Right cardiac atrium (tissue), 5 donors: ENCODE results near the gene CACNG3. TPM values are rescaled to one million over a fixed set of nuclear protein-coding genes. Genes with fewer than 3 reads are reported as not detected.

Source experiments
- ATAC-seq, 2 donors: fragments of 200-7000 bp; cut with Tn5 transposase; one replicate each; pipeline versions ENCODE4 v1.8.0 to v1.9.1; 2020; ENCODE audit warnings: moderate library complexity in 2 of 2, mild to moderate bottlenecking in 1 of 2
- DNase-seq, 3 donors: peaks; one replicate each; pipeline ENCODE4 v3.0.0-alpha.2; 2020
- H3K27ac ChIP-seq: one replicate; pipeline ENCODE4 v1.5.1; 2013; ENCODE audit warnings: mild to moderate bottlenecking, low read length, control low read depth, moderate library complexity
- H3K27me3 ChIP-seq: one replicate; pipeline ENCODE4 v1.6.1; 2013; ENCODE audit not compliant: control insufficient read depth, insufficient read depth
- H3K4me1 ChIP-seq: one replicate; pipeline ENCODE4 v1.6.1; 2013; ENCODE audit warnings: low read length; ENCODE audit not compliant: control insufficient read depth, insufficient read depth
- H3K4me3 ChIP-seq: one replicate; pipeline ENCODE4 v1.5.1; 2013; ENCODE audit warnings: low read length, control low read depth
- H3K9me3 ChIP-seq: one replicate; pipeline ENCODE4 v1.6.1; 2013; ENCODE audit warnings: low read length; ENCODE audit not compliant: control insufficient read depth
- WGBS: extraction: QIAGEN DNeasy Blood & Tissue Kit; methylation state at CpG from one replicate; pipeline ENCODE4 v1.1.7; 2013; 5-methylcytosine and 5-hydroxymethylcytosine counted together
- intact Hi-C, 4 donors: fragments of 100-400 bp; cut with DNase I; formaldehyde crosslinking; loops; one replicate each; pipeline versions ENCODE4 v1.11.0 to v1.14.0; 2022 to 2023
- polyA plus RNA-seq: library from polyadenylated mRNA; stranded (reverse); fragments of 200-250 nt; gene quantifications from one replicate; pipeline ENCODE4 v1.2.3, GENCODE V29; 2013
- total RNA-seq, 4 donors: library from RNA; stranded (reverse); fragmentation: NEBNext Ultra II Directional; extraction: Animal tissue kit (Norgen Biotek cat#: 25700); gene quantifications; one replicate each; pipeline ENCODE4 v1.2.1, GENCODE V29; 2021
- donor health status: healthy with polysubstance abuse.
- donor health status: DM: no; HTN: yes; CAD: no.
- donor health status: DM: no; HTN: no; CAD: no.
- donor health status: DM: no; HTN: yes; CAD: no; lungs with severe emphysema.
- donor health status: DM: yes; HTN: yes; CAD: no.

Gene CACNG3
- total and polyA plus RNA-seq, 5 donors, result not detected

DNA sequence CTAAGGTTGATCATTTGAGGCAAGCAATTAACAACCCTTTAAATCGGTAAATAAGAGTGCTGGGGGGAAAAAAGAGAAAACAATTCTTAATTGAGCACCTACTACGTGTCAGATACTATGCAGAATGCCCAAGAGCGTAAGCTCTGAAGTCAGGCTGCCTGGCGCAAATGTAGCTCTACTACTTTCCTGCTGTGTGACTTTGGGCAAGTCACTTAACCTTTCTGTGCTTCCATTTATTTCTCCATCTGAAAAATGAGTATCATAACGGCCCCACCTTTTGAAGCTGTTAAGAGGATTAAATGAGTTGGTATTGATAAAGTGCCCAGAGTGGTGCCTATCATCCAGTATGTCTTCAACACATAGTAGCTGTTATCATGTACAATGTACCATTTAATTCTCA is 102.0 kb downstream of the CACNG3 start:
- Histone ChIP-seq H3K4me3 (no peak overlapping the region), H3K4me1 (no peaks in the 10 kb centered on the region), H3K27me3 (no peaks in the 10 kb centered on the region), H3K27ac (no peak overlapping the region), H3K9me3 (no peaks in the 10 kb centered on the region)
- WGBS, result 73% methylated on average over 5 of the region's 5 CpGs
- no peak for DNase-seq
- no peak for ATAC-seq
- intact Hi-C loops, result no loop called here

DNA sequence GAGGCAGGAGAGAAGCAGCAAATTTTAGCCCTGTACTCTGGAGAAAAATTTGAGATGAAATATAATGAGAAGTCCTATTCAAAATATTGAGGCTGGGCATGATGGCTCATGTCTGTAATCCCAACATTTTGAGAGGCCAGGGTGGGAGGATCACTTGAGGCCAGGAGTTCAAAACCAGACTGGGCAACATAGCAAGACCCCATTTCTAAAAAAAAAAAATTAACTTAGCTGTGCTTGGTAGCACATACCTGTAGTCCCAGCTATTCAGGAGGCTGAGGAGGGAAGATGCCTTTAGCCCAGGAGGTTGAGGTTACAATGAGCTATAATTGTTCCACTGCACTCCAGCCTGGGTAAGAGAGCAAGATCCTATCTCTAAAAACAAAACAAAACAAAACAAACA is 103.4 kb downstream of the CACNG3 start:
- Histone ChIP-seq H3K4me3 (no peak overlapping the region), H3K4me1 (no peaks in the 10 kb centered on the region), H3K27me3 (no peaks in the 10 kb centered on the region), H3K27ac (no peak overlapping the region), H3K9me3 (no peaks in the 10 kb centered on the region)
- DNase-seq (no peak), ATAC-seq (no peak)
- intact Hi-C loops, result no loop called here

DNA sequence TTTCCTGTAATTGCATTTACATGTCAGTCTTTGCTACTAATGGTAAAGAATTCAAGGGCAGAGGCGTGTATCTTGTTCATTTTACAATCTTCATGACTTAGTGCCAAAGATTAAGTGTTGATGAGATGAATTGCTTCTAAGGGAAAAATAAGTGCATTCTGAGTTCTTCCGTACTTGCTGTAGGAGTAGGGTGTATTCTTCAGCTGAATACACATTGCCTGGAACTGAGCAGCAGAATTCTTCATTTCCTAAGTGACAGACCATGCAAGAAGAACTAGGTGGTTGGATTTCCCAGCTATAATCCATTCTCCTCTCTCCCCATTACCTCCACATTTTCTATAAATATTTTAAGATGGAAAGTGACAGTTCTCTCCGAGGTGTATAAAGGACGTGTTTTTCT is 104.8 kb downstream of the CACNG3 start:
- WGBS, result 69% methylated on average over 4 of the region's 4 CpGs
- intact Hi-C loops, result no loop called here

DNA sequence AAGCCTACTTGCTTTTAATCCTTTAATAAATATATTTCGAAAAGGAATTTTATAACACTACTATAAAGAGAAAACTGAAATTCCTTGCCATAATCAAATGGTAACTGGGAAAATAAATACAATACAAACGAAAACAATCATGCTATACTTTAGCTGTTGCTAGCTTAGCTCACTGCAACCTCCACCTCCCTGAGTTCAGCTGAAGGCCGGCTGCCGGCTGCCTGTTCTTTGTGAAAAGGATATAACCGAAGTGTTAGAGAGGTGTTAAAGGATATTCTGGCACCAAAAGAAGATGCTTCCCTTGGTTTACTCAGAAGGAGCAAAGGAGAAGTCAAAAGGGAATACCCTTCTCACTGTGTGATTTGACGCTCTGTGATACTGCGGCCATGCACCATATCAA is 108.5 kb downstream of the CACNG3 start:
- Histone ChIP-seq H3K27ac (no peak overlapping the region), H3K4me1 (no peaks in the 10 kb centered on the region), H3K4me3 (no peak overlapping the region), H3K9me3 (no peaks in the 10 kb centered on the region), H3K27me3 (no peaks in the 10 kb centered on the region)
- DNase-seq, result no peak
- 53% methylated on average over 7 of the region's 7 CpGs for WGBS
- no peak for ATAC-seq
- intact Hi-C loops, result no loop called here

More for the DNA sequence above, 104.8 kb downstream of the CACNG3 start:
- no peaks in the 10 kb centered on the region for H3K9me3 ChIP-seq
- DNase-seq (no peak), ATAC-seq (no peak)
- H3K27me3 ChIP-seq, result no peaks in the 10 kb centered on the region
- no peak overlapping the region for H3K27ac ChIP-seq
- H3K4me1 ChIP-seq, result no peaks in the 10 kb centered on the region
- H3K4me3 ChIP-seq, result no peak overlapping the region

DNA sequence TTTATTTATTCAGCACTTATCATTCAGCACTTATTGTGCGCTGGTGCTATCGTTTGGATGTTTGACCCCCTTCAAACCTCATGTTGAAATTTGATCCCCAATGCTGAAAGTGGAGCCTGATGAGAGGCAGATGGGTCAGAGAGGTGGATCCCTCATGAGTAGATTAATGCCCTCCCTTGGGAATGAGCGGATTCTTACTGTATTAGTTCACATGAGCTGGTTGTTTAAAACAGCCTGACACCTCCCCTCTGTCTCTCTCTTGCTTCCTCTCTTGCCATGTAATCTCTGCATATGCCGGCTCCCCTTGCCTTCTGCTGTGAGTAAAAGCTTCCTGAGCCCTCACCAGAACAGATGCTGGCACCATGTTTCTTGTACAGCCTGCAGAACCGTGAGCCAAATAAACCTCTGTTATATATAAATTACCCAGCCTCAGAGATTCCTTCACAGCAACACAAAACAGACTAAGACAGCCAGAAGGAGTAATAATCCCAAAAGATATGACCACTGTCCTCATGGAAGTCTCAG is 111.1 kb downstream of the CACNG3 start:
- no peak for DNase-seq
- Histone ChIP-seq H3K4me3 (no peak overlapping the region), H3K27me3 (no peaks in the 10 kb centered on the region), H3K9me3 (no peaks in the 10 kb centered on the region), H3K4me1 (no peaks in the 10 kb centered on the region), H3K27ac (no peak overlapping the region)
- ATAC-seq, result no peak
- intact Hi-C loops, result no loop called here
- 36% methylated on average over 5 of the region's 5 CpGs for WGBS

DNA sequence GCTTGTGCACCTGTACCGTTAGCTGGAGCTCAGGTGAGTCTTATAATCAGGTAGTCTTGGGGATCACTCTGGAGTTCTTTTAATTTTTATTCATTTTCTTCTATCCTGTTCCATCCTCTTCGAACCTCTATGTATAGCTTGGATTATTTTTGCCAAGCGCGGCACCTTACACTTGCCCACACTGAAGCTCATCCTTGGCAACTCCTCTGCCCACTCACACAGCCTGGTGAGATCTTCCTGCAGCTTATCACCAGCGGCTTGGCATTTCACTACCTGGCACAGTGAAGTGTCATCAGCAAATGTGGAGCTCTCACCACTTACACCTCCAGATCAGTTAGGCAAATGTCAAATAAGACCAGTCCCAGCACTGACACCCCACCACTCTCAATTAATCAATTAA is 116.7 kb downstream of the CACNG3 start:
- Histone ChIP-seq H3K4me3 (no peak overlapping the region), H3K27ac (no peak overlapping the region), H3K4me1 (no peaks in the 10 kb centered on the region), H3K27me3 (no peaks in the 10 kb centered on the region), H3K9me3 (no peaks in the 10 kb centered on the region)
- DNase-seq (no peak), ATAC-seq (peak in 1 of 2 donors; percentile 47)
- 75% methylated on average over 5 of the region's 5 CpGs for WGBS
- intact Hi-C loops, result no loop called here

DNA sequence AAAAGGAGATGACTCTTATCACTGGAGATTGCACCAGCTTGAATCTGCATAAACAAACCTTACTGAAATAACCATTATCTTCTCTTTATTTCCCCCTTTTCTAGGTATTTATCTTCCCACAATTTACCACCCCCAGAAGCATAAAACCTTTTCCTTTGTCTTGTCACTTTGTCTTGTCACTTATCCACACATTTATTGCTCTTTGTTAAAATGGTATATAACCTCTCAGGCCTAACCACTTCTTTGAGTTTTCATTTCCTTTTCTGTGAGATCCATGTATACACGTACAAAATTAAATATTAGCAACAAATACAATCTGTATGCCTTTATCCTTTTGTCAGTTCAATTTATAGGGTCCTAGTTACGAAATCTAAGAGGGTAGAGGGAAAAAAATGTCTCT is 122.9 kb downstream of the CACNG3 start:
- intact Hi-C loops, result no loop called here
- Histone ChIP-seq H3K9me3 (peaks cover 1% of the 10 kb centered on the region), H3K27me3 (no peaks in the 10 kb centered on the region), H3K4me1 (no peaks in the 10 kb centered on the region), H3K27ac (no peak overlapping the region), H3K4me3 (no peak overlapping the region)
- DNase-seq (no peak), ATAC-seq (no peak)
- 17% methylated on average over 2 of the region's 2 CpGs for WGBS

DNA sequence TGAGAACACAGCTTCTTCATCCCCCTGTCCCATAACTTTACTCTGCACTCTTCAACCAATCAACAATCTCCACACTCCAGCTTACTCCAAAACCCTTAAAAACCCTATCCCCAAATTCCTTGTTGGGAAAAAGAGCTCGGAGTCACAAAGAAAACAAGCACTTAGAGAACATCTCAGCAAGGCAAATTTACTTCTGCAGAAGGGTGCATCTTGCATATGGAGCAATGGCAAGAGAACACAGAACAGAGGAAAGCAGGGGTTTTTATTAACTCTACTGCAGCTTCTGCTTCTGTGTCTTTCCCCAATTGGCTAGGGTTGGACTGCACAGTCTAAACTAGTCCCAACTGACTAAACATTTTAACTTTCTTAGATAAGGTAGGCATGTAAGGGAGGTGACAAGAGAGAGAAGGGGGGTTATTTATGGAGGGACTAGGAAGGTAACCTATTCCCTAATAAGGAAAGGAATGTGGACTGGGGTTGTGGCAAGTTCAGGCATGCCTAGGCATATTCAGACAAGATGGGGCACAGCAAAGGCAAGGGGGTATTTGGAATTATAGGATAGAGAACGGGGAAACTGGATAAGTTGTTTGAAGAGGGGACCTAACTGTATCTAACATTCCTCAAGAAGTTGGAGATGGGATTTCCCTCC is 125.5 kb downstream of the CACNG3 start:
- H3K27ac ChIP-seq, result no peak overlapping the region
- WGBS, result 55% methylated on average over 2 of the region's 2 CpGs
- no peaks in the 10 kb centered on the region for H3K4me1 ChIP-seq

DNA sequence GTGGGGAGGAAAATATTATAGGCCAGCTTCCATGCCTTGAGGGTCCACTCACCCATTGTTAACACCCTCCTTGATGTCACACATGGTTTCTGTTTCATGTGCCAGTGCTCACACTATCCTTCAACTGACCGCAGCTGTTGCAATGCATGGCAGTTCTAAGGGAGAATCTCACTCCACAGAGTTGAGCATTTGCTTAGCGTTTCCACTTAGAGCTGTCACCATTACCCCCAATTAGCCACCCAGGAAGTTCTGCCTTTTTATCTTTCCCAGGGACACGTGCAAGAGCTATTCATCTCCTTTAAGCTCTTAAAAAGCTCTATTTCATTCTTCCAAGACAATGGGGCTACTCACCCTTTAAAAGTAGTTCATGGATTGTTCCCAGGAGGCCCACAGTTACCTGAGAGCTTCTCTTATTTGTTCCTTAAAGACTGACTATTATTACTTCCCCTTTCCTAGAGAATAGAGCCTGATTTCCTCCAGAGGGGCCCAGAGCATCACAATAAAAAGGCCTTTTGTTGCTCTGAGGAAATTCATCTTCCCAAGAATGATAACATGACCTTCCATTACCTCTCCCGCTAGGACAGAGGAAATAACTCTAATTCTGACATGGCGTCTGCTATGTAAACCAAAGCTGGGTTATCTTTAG is 126.8 kb downstream of the CACNG3 start:
- DNase-seq, result no peak

More for the DNA sequence above, 125.5 kb downstream of the CACNG3 start:
- no peaks in the 10 kb centered on the region for H3K27me3 ChIP-seq
- H3K9me3 ChIP-seq, result peaks cover 1% of the 10 kb centered on the region
- intact Hi-C loops, result no loop called here
- no peak overlapping the region for H3K4me3 ChIP-seq
- ATAC-seq, result no peak
- DNase-seq, result no peak

DNA sequence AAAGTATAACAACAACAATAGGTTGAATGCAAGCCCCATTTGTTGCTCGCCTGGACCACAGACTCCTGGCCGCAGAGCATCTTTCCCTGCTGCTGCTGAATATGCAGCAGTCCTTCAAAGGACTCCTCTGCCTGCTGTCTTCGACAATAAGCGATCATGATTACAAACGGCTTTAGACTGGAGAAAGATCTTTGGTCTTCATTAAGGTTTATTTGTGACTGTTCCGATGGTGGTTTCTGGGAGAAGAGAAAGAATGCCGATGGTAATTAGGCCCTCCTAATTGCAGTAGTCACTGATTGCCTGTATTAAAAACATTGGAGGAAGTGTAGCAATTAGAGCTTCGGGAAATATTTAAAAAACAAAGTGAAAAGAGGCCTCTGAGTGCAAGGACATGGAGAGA is 138.2 kb downstream of the CACNG3 start:
- Histone ChIP-seq H3K9me3 (no peaks in the 10 kb centered on the region), H3K27me3 (no peaks in the 10 kb centered on the region), H3K27ac (no peak overlapping the region), H3K4me3 (no peak overlapping the region), H3K4me1 (no peaks in the 10 kb centered on the region)
- DNase-seq (no peak), ATAC-seq (no peak)
- WGBS, result 82% methylated on average over 8 of the region's 8 CpGs
- intact Hi-C loops, result no loop called here

More for the DNA sequence above, 126.8 kb downstream of the CACNG3 start:
- intact Hi-C loops, result no loop called here
- Histone ChIP-seq H3K27ac (no peak overlapping the region), H3K27me3 (no peaks in the 10 kb centered on the region), H3K4me3 (no peak overlapping the region), H3K4me1 (no peaks in the 10 kb centered on the region), H3K9me3 (peaks cover 1% of the 10 kb centered on the region)
- no peak for ATAC-seq
- WGBS, result 27% methylated on average over 5 of the region's 5 CpGs

DNA sequence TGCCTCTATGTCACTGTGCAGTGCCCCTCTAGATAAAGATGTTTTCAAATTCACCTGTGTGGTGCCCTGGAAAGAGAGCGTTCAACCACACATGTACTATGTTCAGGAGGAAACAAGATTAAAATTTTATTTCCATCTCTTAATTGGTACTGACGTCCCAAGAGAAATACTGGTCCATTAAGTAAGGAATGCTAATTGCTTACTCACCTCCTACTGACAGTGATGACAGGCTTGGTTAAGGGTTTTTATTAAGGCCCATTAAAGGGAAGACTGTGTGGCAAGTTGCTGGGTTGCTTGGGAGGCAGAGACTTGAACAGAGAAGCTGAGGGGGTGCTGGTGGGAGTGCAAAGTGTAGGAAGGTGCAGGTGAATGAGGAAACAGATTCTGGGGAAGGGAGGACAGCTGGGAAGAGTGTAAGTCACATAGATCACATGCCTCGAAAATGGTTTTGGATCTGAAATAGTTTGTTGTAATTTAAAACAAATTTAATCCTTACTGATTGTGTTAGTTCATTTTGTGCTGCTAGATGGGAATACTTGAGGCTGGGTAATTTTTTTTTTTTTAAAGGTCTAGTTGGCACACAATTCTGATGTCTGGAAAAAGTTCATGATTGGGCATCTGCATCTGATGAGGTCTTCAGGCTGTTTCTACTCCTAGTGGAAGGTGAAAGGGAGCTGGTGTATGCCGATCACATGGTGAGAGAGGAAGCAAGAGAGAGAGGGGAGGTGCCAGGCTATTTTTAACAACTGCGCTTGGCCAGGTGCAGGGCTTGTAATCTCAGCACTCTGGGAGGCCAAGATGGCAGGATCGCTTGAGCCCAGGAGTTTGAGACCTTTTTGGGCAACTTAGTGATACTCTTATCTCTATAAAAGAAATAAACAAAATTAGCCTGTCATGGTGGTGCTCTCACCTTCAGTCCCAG is 140.5 kb downstream of the CACNG3 start:
- H3K27ac ChIP-seq, result no peak overlapping the region
- 50% methylated on average over 6 of the region's 6 CpGs for WGBS
- ATAC-seq (no peak), DNase-seq (no peak)
- no peak overlapping the region for H3K4me3 ChIP-seq
- no peaks in the 10 kb centered on the region for H3K9me3 ChIP-seq
- no peaks in the 10 kb centered on the region for H3K27me3 ChIP-seq
- intact Hi-C loops, result no loop called here
- no peaks in the 10 kb centered on the region for H3K4me1 ChIP-seq
